Neural cell (in vitro differentiated cells): Measurements from ENCODE around the gene TLR7. TPM values are rescaled to one million over a fixed set of nuclear protein-coding genes. Genes with fewer than 3 reads are reported as not detected.

Experiments used
- H2AFZ ChIP-seq: fragments of 200-600, 300-800 bp; sonication (generic), shearing (Covaris generic); 2 replicates; pipeline ENCODE4 v1.6.0; 2014; ENCODE audit warnings: low read depth, mild to moderate bottlenecking, antibody characterized with exemption, low read length, moderate library complexity
- H3F3A ChIP-seq: fragments of 200-600 bp; shearing (Covaris generic); 2 replicates; pipeline ENCODE4 v1.6.1; 2016; ENCODE audit warnings: mild to moderate bottlenecking, moderate library complexity, mixed read lengths, antibody characterized with exemption, low read length; ENCODE audit not compliant: insufficient read depth, poor library complexity, severe bottlenecking
- H3K27ac ChIP-seq: fragments of 200-600, 300-800 bp; sonication (generic), shearing (Covaris generic); 2 replicates; pipeline ENCODE4 v1.5.1; 2014; ENCODE audit warnings: mild to moderate bottlenecking, low read length, moderate library complexity
- H3K27me3 ChIP-seq: fragments of 300-800, 200-600 bp; sonication (generic), shearing (Covaris generic); 2 replicates; pipeline ENCODE4 v1.6.0; 2014; ENCODE audit warnings: mild to moderate bottlenecking, low read depth, low read length, moderate library complexity; ENCODE audit not compliant: insufficient read depth
- H3K36me3 ChIP-seq: fragments of 300-800, 200-600 bp; sonication (generic), shearing (Covaris generic); 2 replicates; pipeline ENCODE4 v1.5.1; 2014; ENCODE audit warnings: mild to moderate bottlenecking, antibody characterized with exemption, low read length, moderate library complexity; ENCODE audit not compliant: insufficient read depth
- H3K4me2 ChIP-seq: fragments of 300-800, 200-600 bp; sonication (generic), shearing (Covaris generic); 2 replicates; pipeline ENCODE4 v1.6.0; 2014; ENCODE audit warnings: mild to moderate bottlenecking, low read length
- H3K4me3 ChIP-seq: fragments of 300-800, 200-600 bp; sonication (generic), shearing (Covaris generic); 2 replicates; pipeline ENCODE4 v1.5.1; 2014; ENCODE audit warnings: mild to moderate bottlenecking, low read length, moderate library complexity
- H3K79me2 ChIP-seq: fragments of 200-600 bp; shearing (Covaris generic); replicated peaks from 2 replicates; pipeline ENCODE4 v1.6.0; 2014; ENCODE audit warnings: mild to moderate bottlenecking, low read length, moderate library complexity; ENCODE audit not compliant: insufficient read depth
- H3K9ac ChIP-seq: fragments of 300-800, 200-600 bp; sonication (generic), shearing (Covaris generic); 2 replicates; pipeline ENCODE4 v1.6.1; 2016; ENCODE audit warnings: mild to moderate bottlenecking, low read length, mixed read lengths
- H3K9me2 ChIP-seq: fragments of 200-600 bp; shearing (Covaris generic); 2 replicates; pipeline ENCODE4 v1.6.1; 2016; ENCODE audit warnings: mild to moderate bottlenecking, low read length, mixed read lengths; ENCODE audit not compliant: insufficient read depth
- H3K9me3 ChIP-seq: fragments of 200-600, 300-800 bp; sonication (generic), shearing (Covaris generic); 2 replicates; pipeline ENCODE4 v1.6.1; 2016; ENCODE audit warnings: mild to moderate bottlenecking, mixed run types, low read length, moderate library complexity, mixed read lengths
- H4K20me1 ChIP-seq: fragments of 200-600 bp; shearing (Covaris generic); 2 replicates; pipeline ENCODE4 v1.6.1; 2016; ENCODE audit warnings: mild to moderate bottlenecking, mixed run types; ENCODE audit not compliant: insufficient read depth
- EP300 ChIP-seq: fragments of 450-650 bp; conservative IDR thresholded peaks from 2 replicates; pipeline ENCODE4 v1.6.1; 2014; ENCODE audit warnings: antibody characterized with exemption, mild to moderate bottlenecking, moderate library complexity; ENCODE audit not compliant: poor library complexity, severe bottlenecking
- EZH2 ChIP-seq: fragments of 200-600, 300-800 bp; shearing (Covaris generic), sonication (generic); IDR thresholded peaks from 2 replicates; pipeline ENCODE4 v1.6.1; 2014; ENCODE audit warnings: antibody characterized with exemption, low read length, borderline replicate concordance, mild to moderate bottlenecking; ENCODE audit not compliant: insufficient read depth, poor library complexity, severe bottlenecking
- MXI1 ChIP-seq: fragments of 450-650 bp; conservative IDR thresholded peaks from 2 replicates; pipeline ENCODE4 v1.6.1; 2014; ENCODE audit warnings: antibody characterized with exemption, mild to moderate bottlenecking; ENCODE audit not compliant: poor library complexity, severe bottlenecking
- POLR2AphosphoS5 ChIP-seq: IDR thresholded peaks from 2 replicates; pipeline ENCODE4 v1.6.1; 2012
- RAD21 ChIP-seq: fragments of 450-650 bp; conservative IDR thresholded peaks from 2 replicates; pipeline ENCODE4 v1.6.1; 2014; ENCODE audit warnings: antibody characterized with exemption, mild to moderate bottlenecking, moderate library complexity
- SMC3 ChIP-seq: fragments of 450-650 bp; conservative IDR thresholded peaks from 2 replicates; pipeline ENCODE4 v1.6.1; 2014; ENCODE audit warnings: antibody characterized with exemption, mild to moderate bottlenecking, moderate library complexity; ENCODE audit not compliant: poor library complexity
- TAF1 ChIP-seq: IDR thresholded peaks from 2 replicates; pipeline ENCODE4 v1.6.1; 2012; ENCODE audit warnings: low read depth
- polyA plus RNA-seq: library from polyadenylated mRNA; depleted of rRNA; stranded (reverse); fragments of >200 nt; gene quantifications from 2 replicates; pipeline ENCODE4 v1.2.3, GENCODE V29; 2014
- TF ChIP-seq, protein P1 (sequence below): IDR thresholded peaks from 2 replicates; pipeline ENCODE4 v1.6.1; 2012; ENCODE audit warnings: borderline replicate concordance
- TF ChIP-seq, protein P2 (sequence below): fragments of 450-650 bp; IDR thresholded peaks from 2 replicates; pipeline ENCODE4 v1.5.1; 2014; ENCODE audit warnings: antibody characterized with exemption, mild to moderate bottlenecking, moderate library complexity; ENCODE audit not compliant: poor library complexity, severe bottlenecking

Gene TLR7
- polyA plus RNA-seq, 1 donor from 2014 or later: not detected

DNA sequence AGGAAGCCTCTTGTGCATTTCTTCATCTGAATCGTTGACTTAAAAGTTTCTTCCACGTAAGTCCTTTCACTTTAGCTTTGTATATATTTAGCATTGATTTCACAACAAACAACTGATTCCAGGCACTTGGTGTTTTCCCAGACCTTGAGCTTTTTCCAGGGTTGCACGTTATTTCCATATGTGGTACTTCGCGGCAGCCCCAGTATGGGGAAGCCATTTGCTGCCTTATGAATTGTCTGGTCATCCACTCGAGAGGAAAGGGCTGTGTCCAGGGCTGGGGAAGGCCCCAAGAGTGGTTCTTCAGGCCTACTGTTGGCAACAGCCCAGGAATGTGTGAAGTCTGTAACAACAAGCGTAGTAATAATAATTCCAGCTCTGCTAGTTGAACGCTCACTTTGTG, 36.8 kb downstream of the TLR7 start:
- Histone ChIP-seq H3K79me2 (no peaks in the 10 kb centered on the region), H3K27me3 (no peaks in the 10 kb centered on the region), H3K4me2 (no peak overlapping the region), H3K9me3 (no peaks in the 10 kb centered on the region), H3F3A (no peaks in the 10 kb centered on the region), H2AFZ (no peak overlapping the region), H3K9ac (no peak overlapping the region), H3K4me3 (no peak overlapping the region), H3K27ac (no peak overlapping the region), H3K36me3 (no peaks in the 10 kb centered on the region), H4K20me1 (no peaks in the 10 kb centered on the region), H3K9me2 (no peaks in the 10 kb centered on the region)
- TF ChIP-seq MXI1 (no peak), SMC3 (no peak), EZH2 (no peak), RAD21 (no peak), TAF1 (no peak), POLR2AphosphoS5 (no peak), EP300 (no peak)
- TF ChIP-seq, protein P1, sequence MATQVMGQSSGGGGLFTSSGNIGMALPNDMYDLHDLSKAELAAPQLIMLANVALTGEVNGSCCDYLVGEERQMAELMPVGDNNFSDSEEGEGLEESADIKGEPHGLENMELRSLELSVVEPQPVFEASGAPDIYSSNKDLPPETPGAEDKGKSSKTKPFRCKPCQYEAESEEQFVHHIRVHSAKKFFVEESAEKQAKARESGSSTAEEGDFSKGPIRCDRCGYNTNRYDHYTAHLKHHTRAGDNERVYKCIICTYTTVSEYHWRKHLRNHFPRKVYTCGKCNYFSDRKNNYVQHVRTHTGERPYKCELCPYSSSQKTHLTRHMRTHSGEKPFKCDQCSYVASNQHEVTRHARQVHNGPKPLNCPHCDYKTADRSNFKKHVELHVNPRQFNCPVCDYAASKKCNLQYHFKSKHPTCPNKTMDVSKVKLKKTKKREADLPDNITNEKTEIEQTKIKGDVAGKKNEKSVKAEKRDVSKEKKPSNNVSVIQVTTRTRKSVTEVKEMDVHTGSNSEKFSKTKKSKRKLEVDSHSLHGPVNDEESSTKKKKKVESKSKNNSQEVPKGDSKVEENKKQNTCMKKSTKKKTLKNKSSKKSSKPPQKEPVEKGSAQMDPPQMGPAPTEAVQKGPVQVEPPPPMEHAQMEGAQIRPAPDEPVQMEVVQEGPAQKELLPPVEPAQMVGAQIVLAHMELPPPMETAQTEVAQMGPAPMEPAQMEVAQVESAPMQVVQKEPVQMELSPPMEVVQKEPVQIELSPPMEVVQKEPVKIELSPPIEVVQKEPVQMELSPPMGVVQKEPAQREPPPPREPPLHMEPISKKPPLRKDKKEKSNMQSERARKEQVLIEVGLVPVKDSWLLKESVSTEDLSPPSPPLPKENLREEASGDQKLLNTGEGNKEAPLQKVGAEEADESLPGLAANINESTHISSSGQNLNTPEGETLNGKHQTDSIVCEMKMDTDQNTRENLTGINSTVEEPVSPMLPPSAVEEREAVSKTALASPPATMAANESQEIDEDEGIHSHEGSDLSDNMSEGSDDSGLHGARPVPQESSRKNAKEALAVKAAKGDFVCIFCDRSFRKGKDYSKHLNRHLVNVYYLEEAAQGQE: no peak
- TF ChIP-seq, protein P2, sequence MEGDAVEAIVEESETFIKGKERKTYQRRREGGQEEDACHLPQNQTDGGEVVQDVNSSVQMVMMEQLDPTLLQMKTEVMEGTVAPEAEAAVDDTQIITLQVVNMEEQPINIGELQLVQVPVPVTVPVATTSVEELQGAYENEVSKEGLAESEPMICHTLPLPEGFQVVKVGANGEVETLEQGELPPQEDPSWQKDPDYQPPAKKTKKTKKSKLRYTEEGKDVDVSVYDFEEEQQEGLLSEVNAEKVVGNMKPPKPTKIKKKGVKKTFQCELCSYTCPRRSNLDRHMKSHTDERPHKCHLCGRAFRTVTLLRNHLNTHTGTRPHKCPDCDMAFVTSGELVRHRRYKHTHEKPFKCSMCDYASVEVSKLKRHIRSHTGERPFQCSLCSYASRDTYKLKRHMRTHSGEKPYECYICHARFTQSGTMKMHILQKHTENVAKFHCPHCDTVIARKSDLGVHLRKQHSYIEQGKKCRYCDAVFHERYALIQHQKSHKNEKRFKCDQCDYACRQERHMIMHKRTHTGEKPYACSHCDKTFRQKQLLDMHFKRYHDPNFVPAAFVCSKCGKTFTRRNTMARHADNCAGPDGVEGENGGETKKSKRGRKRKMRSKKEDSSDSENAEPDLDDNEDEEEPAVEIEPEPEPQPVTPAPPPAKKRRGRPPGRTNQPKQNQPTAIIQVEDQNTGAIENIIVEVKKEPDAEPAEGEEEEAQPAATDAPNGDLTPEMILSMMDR: no peak

DNA sequence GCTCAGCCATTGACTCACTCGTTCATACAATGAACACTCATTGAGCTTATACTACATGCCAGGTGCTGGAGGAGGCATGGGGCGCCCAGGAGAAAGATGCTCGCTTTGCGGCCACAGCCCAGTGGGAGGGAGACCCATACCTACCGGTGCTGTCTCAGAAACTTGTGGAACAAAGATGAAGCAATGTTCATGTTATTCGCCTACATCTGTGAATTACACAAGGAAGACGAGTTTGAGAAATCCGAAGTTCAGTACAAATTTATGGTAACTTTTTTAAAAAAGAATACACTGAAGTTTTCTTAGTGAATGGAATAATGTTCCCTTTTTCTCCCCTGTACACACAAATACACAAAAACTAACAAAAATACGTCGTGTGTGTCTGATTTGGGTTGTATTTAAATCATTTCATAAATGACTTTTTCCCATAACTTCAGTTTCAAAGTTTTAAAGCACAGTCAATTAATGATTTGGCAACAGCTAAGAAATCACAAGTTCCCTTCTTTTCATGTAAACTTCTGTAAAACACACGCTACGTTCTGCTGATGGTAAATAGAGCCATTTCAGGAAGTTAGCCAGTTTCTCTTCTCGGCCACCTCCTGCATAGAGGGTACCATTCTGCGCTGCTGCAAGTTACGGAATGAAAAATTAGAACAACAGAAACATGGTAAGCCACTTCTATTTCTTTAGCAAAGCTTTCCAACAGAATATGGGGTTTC, 39.3 kb downstream of the TLR7 start, which contains the start of gene TLR8:
TLR8 (plus strand) TSS at position 575 of the 716 bp plus-strand sequence; CDS start at position 662, 87 bp downstream.
- H3K9me3 ChIP-seq: no peaks in the 10 kb centered on the region
- H3K4me2 ChIP-seq: no peak within 1 kb of the TSS
- H3K27me3 ChIP-seq: no peaks in the 10 kb centered on the region
- no peaks in the 10 kb centered on the region for H3K9me2 ChIP-seq
- no peak within 1 kb of the TSS for H2AFZ ChIP-seq
- no peak within 1 kb of the TSS for H3K27ac ChIP-seq
- H3K4me3 ChIP-seq: no peak within 1 kb of the TSS
- no peaks in the 10 kb centered on the region for H4K20me1 ChIP-seq
- no peak within 1 kb of the TSS for H3K9ac ChIP-seq
- H3K36me3 ChIP-seq: no peaks in the 10 kb centered on the region
- TF ChIP-seq EZH2 (no peak), MXI1 (no peak), TAF1 (no peak), POLR2AphosphoS5 (no peak), RAD21 (no peak), EP300 (no peak), SMC3 (no peak)
- TF ChIP-seq, protein P1: no peak
- TF ChIP-seq, protein P2: no peak
- no peaks in the 10 kb centered on the region for H3K79me2 ChIP-seq
- H3F3A ChIP-seq: no peaks in the 10 kb centered on the region
